ENCODE data around the gene FRMD4A.

DNA sequence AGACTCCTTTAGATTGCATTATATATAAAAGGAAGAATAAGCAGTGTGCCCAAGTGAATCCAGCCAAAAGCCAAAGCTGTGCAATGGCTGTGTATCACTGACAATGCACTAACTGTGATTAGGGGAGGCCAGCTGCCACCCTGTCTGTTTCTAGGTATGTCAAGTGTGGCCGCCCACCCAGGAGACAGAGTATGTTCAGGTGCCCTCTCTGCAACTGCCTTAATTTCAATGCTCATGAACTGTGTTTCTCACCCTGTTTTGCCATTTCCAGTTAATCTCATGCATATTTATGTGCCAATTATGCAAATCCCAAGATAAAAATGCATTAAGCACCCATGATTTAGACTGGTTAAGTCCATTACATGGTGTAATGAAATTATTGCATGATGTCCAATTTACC is 159.4 kb downstream of the FRMD4A start:
- TF ChIP-seq, protein P1, sequence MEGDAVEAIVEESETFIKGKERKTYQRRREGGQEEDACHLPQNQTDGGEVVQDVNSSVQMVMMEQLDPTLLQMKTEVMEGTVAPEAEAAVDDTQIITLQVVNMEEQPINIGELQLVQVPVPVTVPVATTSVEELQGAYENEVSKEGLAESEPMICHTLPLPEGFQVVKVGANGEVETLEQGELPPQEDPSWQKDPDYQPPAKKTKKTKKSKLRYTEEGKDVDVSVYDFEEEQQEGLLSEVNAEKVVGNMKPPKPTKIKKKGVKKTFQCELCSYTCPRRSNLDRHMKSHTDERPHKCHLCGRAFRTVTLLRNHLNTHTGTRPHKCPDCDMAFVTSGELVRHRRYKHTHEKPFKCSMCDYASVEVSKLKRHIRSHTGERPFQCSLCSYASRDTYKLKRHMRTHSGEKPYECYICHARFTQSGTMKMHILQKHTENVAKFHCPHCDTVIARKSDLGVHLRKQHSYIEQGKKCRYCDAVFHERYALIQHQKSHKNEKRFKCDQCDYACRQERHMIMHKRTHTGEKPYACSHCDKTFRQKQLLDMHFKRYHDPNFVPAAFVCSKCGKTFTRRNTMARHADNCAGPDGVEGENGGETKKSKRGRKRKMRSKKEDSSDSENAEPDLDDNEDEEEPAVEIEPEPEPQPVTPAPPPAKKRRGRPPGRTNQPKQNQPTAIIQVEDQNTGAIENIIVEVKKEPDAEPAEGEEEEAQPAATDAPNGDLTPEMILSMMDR (IDR thresholded peaks at IDR 0.05; ENCODE audit: low read depth, low read length) = no peak
- TF ChIP-seq POLR2A (IDR thresholded peaks at IDR 0.05; ENCODE audit: extremely low read depth, insufficient read length) = no peak
- no peak for TF ChIP-seq MYC (IDR thresholded peaks at IDR 0.05; ENCODE audit: low read depth, low read length)

Measured in NB4 (cell line).